NB4 (cell line): ENCODE results near the gene CELSR1.

Experiments used
- DNase-seq: peaks from one replicate; pipeline ENCODE4 v3.0.0; 2010; ENCODE audit warnings: low read depth
- H3K4me3 ChIP-seq: one replicate; pipeline ENCODE4 v1.5.1; 2011; ENCODE audit warnings: mild to moderate bottlenecking, low read depth, low read length, moderate library complexity
- CTCF ChIP-seq: IDR thresholded peaks from one replicate; pipeline ENCODE4 v1.5.1; 2012; ENCODE audit warnings: low read depth, low read length
- MYC ChIP-seq: IDR thresholded peaks from 2 replicates; pipeline ENCODE4 v1.6.1; 2011; ENCODE audit warnings: low read depth, low read length
- POLR2A ChIP-seq: IDR thresholded peaks from 2 replicates; pipeline ENCODE4 v1.6.1; 2011; ENCODE audit warnings: mild to moderate bottlenecking; ENCODE audit not compliant: insufficient read length; ENCODE audit errors: extremely low read depth
- TF ChIP-seq, protein P1 (sequence below): IDR thresholded peaks from 2 replicates; pipeline ENCODE4 v1.6.1; 2011; ENCODE audit warnings: low read depth, low read length

Gene CELSR1

GRCh38 chr22:46449974-46450745, 87.3 kb downstream of the CELSR1 start:
- DNase-seq: no peak
- H3K4me3 ChIP-seq: no peak overlapping the region
- TF ChIP-seq CTCF: no peak
- TF ChIP-seq, protein P1, sequence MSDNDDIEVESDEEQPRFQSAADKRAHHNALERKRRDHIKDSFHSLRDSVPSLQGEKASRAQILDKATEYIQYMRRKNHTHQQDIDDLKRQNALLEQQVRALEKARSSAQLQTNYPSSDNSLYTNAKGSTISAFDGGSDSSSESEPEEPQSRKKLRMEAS: no peak
- no peak for TF ChIP-seq POLR2A
- TF ChIP-seq MYC: no peak

DNA sequence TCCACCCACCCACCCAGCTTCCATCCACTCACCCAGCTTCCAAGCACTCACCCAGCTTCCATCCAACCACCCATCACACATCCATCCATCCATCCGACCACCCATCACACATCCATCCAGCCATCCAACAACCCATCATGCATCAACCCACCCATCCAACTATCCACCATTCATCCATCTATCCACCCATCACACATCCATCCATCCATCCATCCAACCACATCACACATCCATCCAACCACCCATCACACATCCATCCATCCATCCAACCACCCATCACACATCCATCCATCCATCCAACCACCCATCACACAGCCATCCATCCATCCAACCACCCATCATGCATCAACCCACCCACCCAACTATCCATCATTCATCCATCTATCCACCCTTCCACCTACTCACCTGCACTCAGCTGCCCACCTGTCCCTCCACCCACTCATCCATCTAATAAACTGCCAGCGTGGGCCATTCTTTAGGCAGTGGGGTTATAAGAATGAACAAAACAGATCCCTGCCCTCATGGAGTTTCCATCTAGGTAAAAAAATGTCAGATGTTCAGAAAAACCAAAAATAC, 88.2 kb downstream of the CELSR1 start:
- TF ChIP-seq POLR2A: no peak
- TF ChIP-seq MYC: no peak
- TF ChIP-seq, protein P1: no peak
- no peak for TF ChIP-seq CTCF
- no peak for DNase-seq
- H3K4me3 ChIP-seq: no peak overlapping the region

GRCh38 chr22:46448333-46448732, 89.1 kb downstream of the CELSR1 start:
- no peak for DNase-seq
- H3K4me3 ChIP-seq: no peak overlapping the region
- TF ChIP-seq, protein P1: no peak
- no peak for TF ChIP-seq POLR2A
- no peak for TF ChIP-seq MYC
- TF ChIP-seq CTCF: no peak

DNA sequence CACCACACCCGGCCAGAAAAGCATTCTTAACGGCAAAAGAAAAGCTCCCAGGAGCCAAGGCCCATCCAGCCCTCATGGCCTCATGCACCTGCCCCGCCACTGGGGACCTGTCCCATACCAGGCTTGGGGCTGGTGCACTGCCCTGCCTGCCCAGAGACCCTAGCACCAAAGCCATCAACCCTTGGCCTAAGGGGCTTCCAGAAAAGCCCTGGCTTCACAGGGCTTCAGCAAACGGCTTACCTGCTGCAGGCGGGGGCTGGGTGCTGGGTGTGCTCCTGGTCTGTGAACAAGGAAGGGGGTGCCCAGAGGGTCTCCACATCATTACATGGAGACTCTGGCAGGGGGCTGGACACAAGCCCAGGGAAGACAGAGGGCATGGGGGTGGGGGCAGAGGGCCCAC, 89.5 kb downstream of the CELSR1 start:
- no peak for DNase-seq
- TF ChIP-seq CTCF (no peak), POLR2A (no peak)
- TF ChIP-seq, protein P1: no peak
- no peak overlapping the region for H3K4me3 ChIP-seq

DNA sequence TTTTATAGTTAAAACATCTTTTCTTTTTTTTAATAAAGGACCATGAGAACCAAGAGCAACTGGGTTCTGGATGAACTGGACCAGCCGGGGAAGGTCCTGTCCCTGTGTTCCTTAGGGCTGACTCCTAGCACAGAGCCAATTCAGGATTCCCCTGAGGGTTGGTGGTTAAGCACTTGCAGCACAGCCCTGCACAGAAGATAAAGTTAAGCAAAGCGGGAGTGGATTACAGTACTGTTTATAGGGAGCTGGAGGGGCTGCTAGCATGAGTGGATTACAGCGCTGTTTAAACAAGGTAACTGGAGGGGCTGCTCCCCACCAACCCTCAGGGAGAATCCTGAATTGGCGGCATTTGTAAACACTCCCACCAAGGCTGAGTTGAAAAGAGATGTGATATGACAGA, 90.6 kb downstream of the CELSR1 start:
- TF ChIP-seq CTCF (no peak), POLR2A (no peak), MYC (no peak)
- TF ChIP-seq, protein P1: no peak
- no peak overlapping the region for H3K4me3 ChIP-seq
- DNase-seq: peak; percentile 68
